H9 (cell line): ENCODE results near the gene ADCK2. TPM values are rescaled to one million over a fixed set of nuclear protein-coding genes. Genes with fewer than 3 reads are reported as not detected.

ENCODE experiments used
- DNase-seq: peaks from one replicate; pipeline ENCODE4 v3.0.0-alpha.2; 2017
- H2AFZ ChIP-seq: one replicate; pipeline ENCODE4 v1.6.1; 2013; ENCODE audit warnings: mild to moderate bottlenecking, low read length, control low read depth, moderate library complexity
- H2AK5ac ChIP-seq: 2 replicates; pipeline ENCODE4 v1.6.1; 2013; ENCODE audit warnings: low read length, control low read depth, mixed read lengths; ENCODE audit not compliant: insufficient read length
- H2BK120ac ChIP-seq: one replicate; pipeline ENCODE4 v1.6.1; 2013; ENCODE audit warnings: low read depth, mild to moderate bottlenecking, low read length, control low read depth, inconsistent platforms; ENCODE audit not compliant: poor library complexity, severe bottlenecking
- H2BK12ac ChIP-seq: 2 replicates; pipeline ENCODE4 v1.6.1; 2013; ENCODE audit warnings: low read length, control low read depth, mixed read lengths, low read depth; ENCODE audit not compliant: insufficient read length
- H2BK15ac ChIP-seq: 2 replicates; pipeline ENCODE4 v1.6.1; 2013; ENCODE audit warnings: low read depth, low read length, control low read depth
- H2BK20ac ChIP-seq: one replicate; pipeline ENCODE4 v1.6.1; 2013; ENCODE audit warnings: low read depth, mild to moderate bottlenecking, low read length, control low read depth, inconsistent platforms; ENCODE audit not compliant: poor library complexity, severe bottlenecking
- H2BK5ac ChIP-seq: 2 replicates; pipeline ENCODE4 v1.6.1; 2013; ENCODE audit warnings: low read length, control low read depth, mixed read lengths; ENCODE audit not compliant: insufficient read length
- H3K14ac ChIP-seq: 2 replicates; pipeline ENCODE4 v1.6.1; 2013; ENCODE audit warnings: low read length, control low read depth; ENCODE audit not compliant: insufficient read depth
- H3K18ac ChIP-seq: 2 replicates; pipeline ENCODE4 v1.6.1; 2013; ENCODE audit warnings: low read depth, mild to moderate bottlenecking, mixed read lengths, low read length, control low read depth; ENCODE audit not compliant: insufficient read length
- H3K23ac ChIP-seq: 2 replicates; pipeline ENCODE4 v1.6.1; 2013; ENCODE audit warnings: low read length, control low read depth, mixed read lengths, low read depth; ENCODE audit not compliant: insufficient read length
- H3K23me2 ChIP-seq: 2 replicates; pipeline ENCODE4 v1.6.1; 2013; ENCODE audit warnings: low read depth, mild to moderate bottlenecking, mixed read lengths, low read length, control low read depth; ENCODE audit not compliant: insufficient read length, poor library complexity, severe bottlenecking
- H3K27ac ChIP-seq: 2 replicates; pipeline ENCODE4 v1.5.1; 2013; ENCODE audit warnings: low read length, control low read depth, mixed read lengths, low read depth; ENCODE audit not compliant: insufficient read length
- H3K27me3 ChIP-seq: 2 replicates; pipeline ENCODE4 v1.6.1; 2013; ENCODE audit warnings: low read length, control low read depth, inconsistent platforms; ENCODE audit not compliant: insufficient read depth
- H3K4ac ChIP-seq: 2 replicates; pipeline ENCODE4 v1.6.1; 2013; ENCODE audit warnings: low read depth, mild to moderate bottlenecking, control low read depth, inconsistent platforms, low read length, moderate library complexity
- H3K4me1 ChIP-seq: 2 replicates; pipeline ENCODE4 v1.6.1; 2013; ENCODE audit warnings: low read length, control low read depth, inconsistent platforms; ENCODE audit not compliant: insufficient read depth
- H3K4me2 ChIP-seq: 2 replicates; pipeline ENCODE4 v1.6.1; 2013; ENCODE audit warnings: low read length, control low read depth, mixed read lengths; ENCODE audit not compliant: insufficient read length, insufficient read depth
- H3K56ac ChIP-seq: 2 replicates; pipeline ENCODE4 v1.6.1; 2013; ENCODE audit warnings: low read depth, mild to moderate bottlenecking, mixed read lengths, low read length, control low read depth; ENCODE audit not compliant: insufficient read length
- H3K79me1 ChIP-seq: 2 replicates; pipeline ENCODE4 v1.6.1; 2013; ENCODE audit warnings: low read depth, mild to moderate bottlenecking, moderate library complexity, low read length, control low read depth, inconsistent platforms; ENCODE audit not compliant: insufficient read depth, poor library complexity, severe bottlenecking
- H3K79me2 ChIP-seq: 2 replicates; pipeline ENCODE4 v1.6.1; 2013; ENCODE audit warnings: low read length, control low read depth, inconsistent platforms; ENCODE audit not compliant: insufficient read depth
- H3K9ac ChIP-seq: 2 replicates; pipeline ENCODE4 v1.6.1; 2013; ENCODE audit warnings: low read length, control low read depth, mixed read lengths; ENCODE audit not compliant: insufficient read length; ENCODE audit errors: extremely low read depth
- H3K9me3 ChIP-seq: one replicate; pipeline ENCODE4 v1.6.1; 2013; ENCODE audit warnings: low read depth, low read length, inconsistent platforms; ENCODE audit not compliant: control insufficient read depth
- H3T11ph ChIP-seq: one replicate; pipeline ENCODE4 v1.6.1; 2013; ENCODE audit warnings: mild to moderate bottlenecking, low read length, control low read depth, inconsistent platforms
- H4K20me1 ChIP-seq: one replicate; pipeline ENCODE4 v1.6.1; 2013; ENCODE audit not compliant: control insufficient read depth, insufficient read length, insufficient read depth
- H4K5ac ChIP-seq: 2 replicates; pipeline ENCODE4 v1.6.1; 2013; ENCODE audit warnings: low read depth, mild to moderate bottlenecking, mixed read lengths, low read length, control low read depth; ENCODE audit not compliant: insufficient read length
- H4K8ac ChIP-seq: replicated peaks from 2 replicates; pipeline ENCODE4 v1.6.1; 2013; ENCODE audit warnings: low read length, control low read depth, mixed read lengths, low read depth; ENCODE audit not compliant: insufficient read length
- H4K91ac ChIP-seq: 2 replicates; pipeline ENCODE4 v1.6.1; 2013; ENCODE audit warnings: low read depth, mild to moderate bottlenecking, moderate library complexity, mixed read lengths, low read length, control low read depth; ENCODE audit not compliant: insufficient read length
- H3K27ac Mint-ChIP-seq, 3 experiments: 2 replicates in 2 of 3; 3 replicates in 1 of 3; pipeline ENCODE4 v1.8.0; 2020 to 2021; ENCODE audit warnings: mixed read lengths in 3 of 3, mild to moderate bottlenecking in 1 of 3, moderate library complexity in 1 of 3
- H3K27me3 Mint-ChIP-seq: 2 replicates; pipeline ENCODE4 v1.8.0; 2021; ENCODE audit warnings: low read depth, mild to moderate bottlenecking, moderate library complexity, mixed read lengths
- H3K36me3 Mint-ChIP-seq, 3 experiments: 2 replicates in 2 of 3; 3 replicates in 1 of 3; pipeline ENCODE4 v1.8.0; 2020 to 2021; ENCODE audit warnings: low read depth in 3 of 3, mixed read lengths in 3 of 3; ENCODE audit not compliant: insufficient read depth in 1 of 3
- H3K4me1 Mint-ChIP-seq, 2 experiments: 2 replicates each; pipeline ENCODE4 v1.8.0; 2020; ENCODE audit warnings: mixed read lengths in 2 of 2
- H3K4me3 Mint-ChIP-seq, 2 experiments: 2 replicates in 1 of 2; 3 replicates in 1 of 2; pipeline ENCODE4 v1.8.0; 2020 to 2021; ENCODE audit warnings: mild to moderate bottlenecking in 2 of 2, mixed read lengths in 2 of 2, moderate library complexity in 1 of 2
- H3K9me3 Mint-ChIP-seq, 2 experiments: 2 replicates in 1 of 2; 3 replicates in 1 of 2; pipeline ENCODE4 v1.8.0; 2020; ENCODE audit warnings: mild to moderate bottlenecking in 2 of 2, mixed read lengths in 2 of 2, moderate library complexity in 1 of 2
- WGBS: extraction: QIAGEN DNeasy Blood & Tissue Kit; methylation state at CpG from one replicate; pipeline ENCODE4 v1.1.7; 2013; ENCODE audit warnings: missing lambda C conversion rate, low lambda C conversion rate, mixed read lengths; ENCODE audit not compliant: insufficient read length; ENCODE audit errors: extremely low coverage; 5-methylcytosine and 5-hydroxymethylcytosine counted together
- total RNA-seq: library from RNA; stranded (reverse); gene quantifications from 2 replicates; pipeline ENCODE4 v1.2.1, GENCODE V29; 2021
- TF ChIP-seq, protein P1 (sequence below): fragments of 200-600 bp; sonication (generic); conservative IDR thresholded peaks from 3 replicates; pipeline ENCODE4 v1.8.0; 2021; ENCODE audit warnings: antibody characterized with exemption, mild to moderate bottlenecking

The ADCK2 gene
- total RNA-seq, 1 experiment from 2014 or later, result 12.4 TPM

- Histone ChIP-seq H3K18ac (no peak overlapping the region), H2BK20ac (no peak overlapping the region), H3K9ac (no peak overlapping the region), H3K79me2 (no peaks in the 10 kb centered on the region), H3K4me2 (no peak overlapping the region), H2AFZ (no peak overlapping the region), H4K91ac (no peak overlapping the region), H3K79me1 (no peaks in the 10 kb centered on the region), H2BK5ac (no peak overlapping the region), H2AK5ac (no peak overlapping the region), H3K27me3 (no peaks in the 10 kb centered on the region), H3K56ac (no peak overlapping the region), H3K4ac (no peak overlapping the region), H3K14ac (no peak overlapping the region), H3K23ac (no peak overlapping the region), H3K4me1 (no peaks in the 10 kb centered on the region; the same call in 1 of the 2 replicates), H2BK12ac (no peak overlapping the region), H3K27ac (no peak overlapping the region), H3T11ph (no peak overlapping the region), H3K23me2 (peaks cover 6% of the 10 kb centered on the region), H2BK15ac (no peak overlapping the region), H3K9me3 (no peaks in the 10 kb centered on the region), H4K8ac (no peak overlapping the region), H4K5ac (no peak overlapping the region), H4K20me1 (no peaks in the 10 kb centered on the region), H2BK120ac (no peak overlapping the region)
- Mint-ChIP-seq H3K36me3 (no peaks in the 10 kb centered on the region), H3K27ac (no peak overlapping the region), H3K27me3 (peaks cover 8% of the 10 kb centered on the region), H3K9me3 (no peaks in the 10 kb centered on the region), H3K4me3 (no peak overlapping the region), H3K4me1 (peaks cover 7 to 13% of the 10 kb centered on the region in 2 experiments)
- no CpG with 5 or more reads among the region's 1 CpG for WGBS
- TF ChIP-seq, protein P1, sequence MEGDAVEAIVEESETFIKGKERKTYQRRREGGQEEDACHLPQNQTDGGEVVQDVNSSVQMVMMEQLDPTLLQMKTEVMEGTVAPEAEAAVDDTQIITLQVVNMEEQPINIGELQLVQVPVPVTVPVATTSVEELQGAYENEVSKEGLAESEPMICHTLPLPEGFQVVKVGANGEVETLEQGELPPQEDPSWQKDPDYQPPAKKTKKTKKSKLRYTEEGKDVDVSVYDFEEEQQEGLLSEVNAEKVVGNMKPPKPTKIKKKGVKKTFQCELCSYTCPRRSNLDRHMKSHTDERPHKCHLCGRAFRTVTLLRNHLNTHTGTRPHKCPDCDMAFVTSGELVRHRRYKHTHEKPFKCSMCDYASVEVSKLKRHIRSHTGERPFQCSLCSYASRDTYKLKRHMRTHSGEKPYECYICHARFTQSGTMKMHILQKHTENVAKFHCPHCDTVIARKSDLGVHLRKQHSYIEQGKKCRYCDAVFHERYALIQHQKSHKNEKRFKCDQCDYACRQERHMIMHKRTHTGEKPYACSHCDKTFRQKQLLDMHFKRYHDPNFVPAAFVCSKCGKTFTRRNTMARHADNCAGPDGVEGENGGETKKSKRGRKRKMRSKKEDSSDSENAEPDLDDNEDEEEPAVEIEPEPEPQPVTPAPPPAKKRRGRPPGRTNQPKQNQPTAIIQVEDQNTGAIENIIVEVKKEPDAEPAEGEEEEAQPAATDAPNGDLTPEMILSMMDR, result no peak
- DNase-seq, result no peak
Measured at GRCh38 chr7:140668641-140669040, 4.1 kb upstream of the ADCK2 start.
